ENCODE measurements around the gene ABCC1.

DNA sequence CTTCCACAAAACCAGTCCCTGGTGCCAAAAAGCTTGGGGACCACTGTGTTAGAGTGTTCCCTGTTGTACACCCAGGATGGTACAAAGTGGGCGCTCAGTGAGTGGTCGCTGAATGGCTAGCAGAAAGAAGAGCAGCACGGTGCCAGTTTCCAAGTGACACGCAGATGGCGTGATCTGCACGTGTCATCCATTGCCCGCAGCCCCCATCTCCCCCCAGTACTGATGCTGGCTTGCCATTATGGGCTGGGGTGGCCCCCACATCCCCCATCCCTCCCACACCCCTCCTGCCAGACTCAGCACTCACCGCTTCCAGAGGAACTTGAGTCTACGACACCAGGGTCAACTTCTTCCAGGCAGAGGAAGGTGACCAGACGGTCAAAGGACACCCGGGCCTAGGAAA is 237.4 kb downstream of the ABCC1 start:
- TF ChIP-seq, protein P1, sequence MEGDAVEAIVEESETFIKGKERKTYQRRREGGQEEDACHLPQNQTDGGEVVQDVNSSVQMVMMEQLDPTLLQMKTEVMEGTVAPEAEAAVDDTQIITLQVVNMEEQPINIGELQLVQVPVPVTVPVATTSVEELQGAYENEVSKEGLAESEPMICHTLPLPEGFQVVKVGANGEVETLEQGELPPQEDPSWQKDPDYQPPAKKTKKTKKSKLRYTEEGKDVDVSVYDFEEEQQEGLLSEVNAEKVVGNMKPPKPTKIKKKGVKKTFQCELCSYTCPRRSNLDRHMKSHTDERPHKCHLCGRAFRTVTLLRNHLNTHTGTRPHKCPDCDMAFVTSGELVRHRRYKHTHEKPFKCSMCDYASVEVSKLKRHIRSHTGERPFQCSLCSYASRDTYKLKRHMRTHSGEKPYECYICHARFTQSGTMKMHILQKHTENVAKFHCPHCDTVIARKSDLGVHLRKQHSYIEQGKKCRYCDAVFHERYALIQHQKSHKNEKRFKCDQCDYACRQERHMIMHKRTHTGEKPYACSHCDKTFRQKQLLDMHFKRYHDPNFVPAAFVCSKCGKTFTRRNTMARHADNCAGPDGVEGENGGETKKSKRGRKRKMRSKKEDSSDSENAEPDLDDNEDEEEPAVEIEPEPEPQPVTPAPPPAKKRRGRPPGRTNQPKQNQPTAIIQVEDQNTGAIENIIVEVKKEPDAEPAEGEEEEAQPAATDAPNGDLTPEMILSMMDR (IDR thresholded peaks at IDR 0.05; ENCODE audit: borderline replicate concordance, extremely low read depth, low read length, poor library complexity, severe bottlenecking), result no peak
- no peak for TF ChIP-seq EZH2 (IDR thresholded peaks at IDR 0.05; ENCODE audit: borderline replicate concordance, low read depth, low read length, severe bottlenecking)

Measured in DND-41 (cell line).